Glomerular endothelial cell (primary cell): ENCODE results near the gene LRRC8C. TPM values are rescaled to one million over a fixed set of nuclear protein-coding genes. Genes with fewer than 3 reads are reported as not detected.

Experiments used
- DNase-seq: peaks from one replicate; pipeline ENCODE4 v3.0.0-alpha.2; 2011; ENCODE audit warnings: low read depth, low spot score; ENCODE audit errors: extremely low read depth
- total RNA-seq: library from RNA; depleted of rRNA; stranded (reverse); fragments of >200 nt; gene quantifications from 2 replicates; pipeline ENCODE4 v1.2.3, GENCODE V29; 2015

LRRC8C gene
- total RNA-seq, 1 donor from 2014 or later = 36.6 TPM

GRCh38 chr1:89633248-89633799 is 404 bp downstream of the LRRC8C start:
- DNase-seq = no peak

- DNase-seq = no peak
These were observed 1.1 kb downstream of the LRRC8C start for GRCh38 chr1:89633800-89634625.

- DNase-seq = peak; percentile 61
These were observed 3.2 kb downstream of the LRRC8C start for GRCh38 chr1:89635825-89636815.

- DNase-seq = no peak
These were observed 4.6 kb downstream of the LRRC8C start for GRCh38 chr1:89637496-89637895.

- no peak for DNase-seq
These were observed 7.5 kb downstream of the LRRC8C start for GRCh38 chr1:89640440-89640839.

- DNase-seq = no peak
These were observed 8.9 kb downstream of the LRRC8C start for GRCh38 chr1:89641781-89642180.

DNA sequence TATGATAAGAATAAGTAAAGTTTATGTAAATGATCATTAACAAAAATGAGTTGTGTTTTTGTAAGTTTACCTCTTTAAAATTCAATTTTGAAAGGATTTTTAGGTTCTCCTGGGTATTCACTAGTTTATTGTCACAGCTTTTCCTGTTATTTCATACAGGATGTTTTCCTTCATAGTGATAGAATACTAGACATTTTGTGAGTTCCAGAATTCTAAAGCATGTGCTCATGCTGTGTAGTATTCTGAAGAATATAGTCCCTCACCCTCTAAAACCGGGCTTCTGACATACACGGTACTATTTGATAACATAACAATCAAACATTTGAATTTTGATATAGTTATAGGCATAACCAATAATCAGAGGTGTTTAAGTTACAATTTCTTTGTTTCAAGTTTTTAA is 10.7 kb downstream of the LRRC8C start:
- no peak for DNase-seq

GRCh38 chr1:89644119-89644814 is 11.3 kb downstream of the LRRC8C start:
- no peak for DNase-seq

DNA sequence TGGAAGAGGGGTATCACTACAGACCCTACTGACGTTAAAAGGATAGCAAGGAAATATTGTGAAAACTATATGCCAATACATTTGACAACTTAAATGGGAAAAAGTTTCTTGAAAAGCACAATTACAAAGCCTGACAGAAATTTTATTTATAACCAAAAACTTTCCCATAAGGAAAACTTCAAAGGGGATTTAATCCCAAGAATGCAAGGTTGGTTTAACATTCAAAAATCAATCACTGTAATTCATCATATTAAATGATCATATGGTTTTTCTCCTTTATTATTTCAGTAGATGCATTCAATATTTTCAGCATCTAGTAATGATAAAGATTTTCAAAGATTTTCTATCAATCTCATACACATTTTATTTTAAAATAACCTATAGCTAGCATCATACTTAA is 13.3 kb downstream of the LRRC8C start:
- DNase-seq = no peak

GRCh38 chr1:89649783-89650182 is 16.9 kb downstream of the LRRC8C start:
- no peak for DNase-seq

DNA sequence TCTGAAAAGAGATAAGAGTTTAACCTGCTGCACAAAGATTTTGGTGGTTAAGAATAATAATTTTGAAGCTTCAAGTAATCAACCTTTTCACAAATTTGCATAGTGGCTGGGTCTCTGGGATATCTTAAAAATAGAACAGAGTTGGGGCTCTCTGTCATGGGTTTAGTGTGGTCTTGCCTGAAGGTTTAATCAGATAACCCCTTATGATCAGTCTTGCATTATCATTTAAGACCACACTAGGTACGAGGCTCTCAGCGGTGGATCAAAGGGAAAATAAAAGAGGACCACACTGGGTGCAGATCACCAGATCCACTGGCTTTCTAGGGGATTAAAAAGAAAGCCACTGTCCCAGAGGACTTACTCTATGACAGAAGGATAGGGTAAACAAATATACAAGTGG is 19.5 kb downstream of the LRRC8C start:
- DNase-seq = no peak

GRCh38 chr1:89657886-89658285 is 25.0 kb downstream of the LRRC8C start:
- no peak for DNase-seq

- DNase-seq = no peak
These were observed 26.6 kb downstream of the LRRC8C start for GRCh38 chr1:89659322-89660081.

DNA sequence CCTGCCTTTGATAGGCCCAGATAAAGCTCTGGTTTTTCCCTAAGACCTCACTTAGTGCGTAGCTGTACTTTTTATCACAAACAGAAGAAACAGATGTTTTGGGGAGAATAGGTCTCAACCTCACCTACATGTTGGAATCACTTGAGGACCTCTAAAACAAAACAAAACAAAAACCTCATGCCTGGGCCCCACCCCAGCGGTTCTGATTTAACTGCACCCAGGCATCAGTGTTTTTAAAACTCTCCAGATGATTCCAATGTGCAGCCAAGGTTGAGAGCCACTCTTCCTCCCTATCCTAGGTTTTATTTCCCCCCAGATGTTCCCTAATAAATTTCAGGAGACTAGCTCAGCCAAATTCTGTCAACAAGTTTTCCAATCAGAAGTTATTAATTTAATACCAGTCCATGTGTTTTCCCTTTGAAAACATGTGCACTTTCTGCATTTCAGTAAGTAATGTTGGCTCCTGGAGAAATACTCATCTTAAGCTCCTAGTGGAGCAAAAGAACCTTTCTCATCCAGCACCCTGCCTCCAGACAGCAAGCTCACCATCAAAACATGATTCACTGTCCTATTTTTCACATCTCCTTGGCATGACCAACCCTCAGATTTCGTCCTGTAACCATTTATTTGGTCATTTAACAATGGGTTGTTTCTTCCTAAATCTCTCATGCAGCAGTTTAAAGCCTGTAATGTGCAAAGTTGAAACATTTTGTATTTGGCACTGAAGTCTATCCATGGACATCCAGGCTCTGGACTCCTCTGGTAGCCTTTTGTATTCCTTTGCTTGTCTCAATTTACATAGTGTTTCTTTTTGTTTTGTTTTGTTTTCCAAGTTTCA is 27.5 kb downstream of the LRRC8C start:
- DNase-seq = no peak

GRCh38 chr1:89665941-89666340 is 33.0 kb downstream of the LRRC8C start:
- DNase-seq = no peak

DNA sequence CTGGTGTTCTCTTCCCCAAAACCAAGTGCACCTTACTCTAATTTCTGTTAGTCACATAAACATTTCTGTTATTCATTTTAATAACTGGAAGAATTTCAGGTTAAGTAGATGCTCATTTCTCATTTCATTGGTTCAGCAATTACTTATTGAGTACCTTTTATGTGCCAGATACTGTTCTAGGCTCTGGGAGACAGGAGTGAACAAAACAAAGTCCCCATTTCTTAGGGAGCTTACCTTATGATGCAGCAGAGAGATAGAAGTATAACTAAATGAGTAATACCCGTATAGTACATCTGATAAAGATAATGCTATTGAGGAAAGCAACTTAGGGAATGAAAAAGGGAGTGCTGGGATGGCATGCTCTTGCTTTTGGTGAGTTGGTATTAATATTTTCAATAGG is 33.7 kb downstream of the LRRC8C start:
- DNase-seq = no peak

DNA sequence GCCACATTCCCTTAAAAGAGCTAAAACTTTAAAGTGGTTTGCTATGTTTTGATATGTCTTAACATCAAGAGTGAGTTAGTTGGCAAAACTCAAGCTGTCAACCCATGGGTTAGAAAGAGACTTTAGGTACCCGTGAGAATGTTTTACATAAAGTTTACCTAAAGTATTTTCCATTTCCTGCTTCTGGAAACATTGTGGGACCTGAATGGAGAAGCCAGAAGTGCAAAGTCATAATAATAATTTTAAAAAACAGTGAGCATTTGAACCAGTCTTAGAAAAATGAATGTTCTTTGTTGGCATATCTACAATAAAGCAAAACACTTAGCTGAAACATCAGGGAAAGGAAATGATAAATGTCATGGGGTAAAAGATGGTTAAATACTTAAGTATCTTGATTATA is 34.8 kb downstream of the LRRC8C start:
- DNase-seq = no peak

GRCh38 chr1:89668961-89669360 is 36.0 kb downstream of the LRRC8C start:
- DNase-seq = no peak

DNA sequence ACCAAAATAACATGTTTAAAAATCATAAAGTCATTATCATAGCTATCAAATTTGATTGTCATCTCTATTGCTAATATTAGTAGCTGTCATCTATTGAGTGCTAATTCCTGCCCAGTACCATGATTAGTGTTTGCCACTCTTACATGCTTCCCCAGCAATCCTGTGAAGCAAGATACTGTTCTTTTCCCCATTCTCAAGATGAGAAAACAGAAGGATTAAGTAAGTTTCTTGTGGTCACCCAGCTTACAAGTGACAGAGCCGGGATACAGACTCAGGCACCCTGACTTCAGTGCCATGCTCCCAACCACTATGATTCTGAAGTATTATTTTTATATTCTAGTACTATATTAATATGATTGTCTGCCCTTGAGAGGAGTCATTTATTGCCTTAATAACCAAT is 36.5 kb downstream of the LRRC8C start:
- no peak for DNase-seq
